GM12891 (cell line): Measurements from ENCODE around the gene EIF2D.

Experiments
- POLR2A ChIP-seq: IDR thresholded peaks from 2 replicates; pipeline ENCODE4 v1.6.1; 2011; ENCODE audit warnings: low read depth, low read length, control low read depth
- POLR2AphosphoS5 ChIP-seq: IDR thresholded peaks from 2 replicates; pipeline ENCODE4 v1.6.1; 2011; ENCODE audit warnings: low read depth, low read length, control low read depth
- SPI1 ChIP-seq: IDR thresholded peaks from 2 replicates; pipeline ENCODE4 v1.6.1; 2011; ENCODE audit warnings: low read depth, low read length, control low read depth
- TAF1 ChIP-seq: IDR thresholded peaks from 2 replicates; pipeline ENCODE4 v1.6.1; 2011; ENCODE audit warnings: low read depth, low read length, control low read depth

GRCh38 chr1:206547104-206547503 lies 65.2 kb downstream of the EIF2D start:
- TF ChIP-seq POLR2A (no peak), POLR2AphosphoS5 (no peak), TAF1 (no peak), SPI1 (no peak)
